ENCODE data around the gene PARD3.

DNA sequence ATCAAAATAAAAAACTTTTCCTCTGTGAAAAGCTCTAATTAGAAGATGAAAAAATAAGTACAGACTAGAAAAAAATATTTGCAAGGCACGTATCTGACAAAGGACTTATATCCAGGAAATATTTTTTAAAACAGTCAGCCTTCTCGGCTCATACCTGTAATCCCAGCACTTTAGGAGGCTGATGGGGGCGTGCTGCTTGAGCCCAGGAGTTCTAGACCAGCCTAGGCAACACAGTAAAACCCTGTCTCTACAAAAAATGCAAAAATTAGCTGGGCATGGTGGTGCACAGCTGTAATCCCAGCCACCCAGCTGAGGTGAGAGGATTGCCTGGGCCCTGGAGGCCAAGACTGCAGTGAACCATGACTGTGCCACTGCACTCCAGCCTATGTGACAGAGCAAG, 542.8 kb downstream of the PARD3 start:
- TF ChIP-seq SREBF2 (IDR thresholded peaks at IDR 0.05) (no peak), MYC (IDR thresholded peaks at IDR 0.05; ENCODE audit: borderline replicate concordance, low read length) (no peak), KDM1A (IDR thresholded peaks at IDR 0.05; ENCODE audit: low read depth) (no peak), SMC3 (IDR thresholded peaks at IDR 0.05) (no peak), CHD2 (IDR thresholded peaks at IDR 0.05; ENCODE audit: low read length, partially characterized antibody) (no peak), POLR2A (IDR thresholded peaks at IDR 0.05; ENCODE audit: low read length) (no peak), CEBPB (IDR thresholded peaks at IDR 0.05) (no peak), NR3C1 (IDR thresholded peaks at IDR 0.05) (no peak), CBX8 (IDR thresholded peaks at IDR 0.05) (no peak)
- TF ChIP-seq, protein P1, sequence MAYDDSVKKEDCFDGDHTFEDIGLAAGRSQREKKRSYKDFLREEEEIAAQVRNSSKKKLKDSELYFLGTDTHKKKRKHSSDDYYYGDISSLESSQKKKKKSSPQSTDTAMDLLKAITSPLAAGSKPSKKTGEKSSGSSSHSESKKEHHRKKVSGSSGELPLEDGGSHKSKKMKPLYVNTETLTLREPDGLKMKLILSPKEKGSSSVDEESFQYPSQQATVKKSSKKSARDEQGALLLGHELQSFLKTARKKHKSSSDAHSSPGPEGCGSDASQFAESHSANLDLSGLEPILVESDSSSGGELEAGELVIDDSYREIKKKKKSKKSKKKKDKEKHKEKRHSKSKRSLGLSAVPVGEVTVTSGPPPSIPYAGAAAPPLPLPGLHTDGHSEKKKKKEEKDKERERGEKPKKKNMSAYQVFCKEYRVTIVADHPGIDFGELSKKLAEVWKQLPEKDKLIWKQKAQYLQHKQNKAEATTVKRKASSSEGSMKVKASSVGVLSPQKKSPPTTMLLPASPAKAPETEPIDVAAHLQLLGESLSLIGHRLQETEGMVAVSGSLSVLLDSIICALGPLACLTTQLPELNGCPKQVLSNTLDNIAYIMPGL (CRISPR knock-in tag; IDR thresholded peaks at IDR 0.05; ENCODE audit: borderline replicate concordance) = no peak
- TF ChIP-seq, protein P2, sequence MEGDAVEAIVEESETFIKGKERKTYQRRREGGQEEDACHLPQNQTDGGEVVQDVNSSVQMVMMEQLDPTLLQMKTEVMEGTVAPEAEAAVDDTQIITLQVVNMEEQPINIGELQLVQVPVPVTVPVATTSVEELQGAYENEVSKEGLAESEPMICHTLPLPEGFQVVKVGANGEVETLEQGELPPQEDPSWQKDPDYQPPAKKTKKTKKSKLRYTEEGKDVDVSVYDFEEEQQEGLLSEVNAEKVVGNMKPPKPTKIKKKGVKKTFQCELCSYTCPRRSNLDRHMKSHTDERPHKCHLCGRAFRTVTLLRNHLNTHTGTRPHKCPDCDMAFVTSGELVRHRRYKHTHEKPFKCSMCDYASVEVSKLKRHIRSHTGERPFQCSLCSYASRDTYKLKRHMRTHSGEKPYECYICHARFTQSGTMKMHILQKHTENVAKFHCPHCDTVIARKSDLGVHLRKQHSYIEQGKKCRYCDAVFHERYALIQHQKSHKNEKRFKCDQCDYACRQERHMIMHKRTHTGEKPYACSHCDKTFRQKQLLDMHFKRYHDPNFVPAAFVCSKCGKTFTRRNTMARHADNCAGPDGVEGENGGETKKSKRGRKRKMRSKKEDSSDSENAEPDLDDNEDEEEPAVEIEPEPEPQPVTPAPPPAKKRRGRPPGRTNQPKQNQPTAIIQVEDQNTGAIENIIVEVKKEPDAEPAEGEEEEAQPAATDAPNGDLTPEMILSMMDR (IDR thresholded peaks at IDR 0.05) = no peak
- TF ChIP-seq, protein P3, sequence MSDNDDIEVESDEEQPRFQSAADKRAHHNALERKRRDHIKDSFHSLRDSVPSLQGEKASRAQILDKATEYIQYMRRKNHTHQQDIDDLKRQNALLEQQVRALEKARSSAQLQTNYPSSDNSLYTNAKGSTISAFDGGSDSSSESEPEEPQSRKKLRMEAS (IDR thresholded peaks at IDR 0.05) = no peak
- TF ChIP-seq, protein P4, sequence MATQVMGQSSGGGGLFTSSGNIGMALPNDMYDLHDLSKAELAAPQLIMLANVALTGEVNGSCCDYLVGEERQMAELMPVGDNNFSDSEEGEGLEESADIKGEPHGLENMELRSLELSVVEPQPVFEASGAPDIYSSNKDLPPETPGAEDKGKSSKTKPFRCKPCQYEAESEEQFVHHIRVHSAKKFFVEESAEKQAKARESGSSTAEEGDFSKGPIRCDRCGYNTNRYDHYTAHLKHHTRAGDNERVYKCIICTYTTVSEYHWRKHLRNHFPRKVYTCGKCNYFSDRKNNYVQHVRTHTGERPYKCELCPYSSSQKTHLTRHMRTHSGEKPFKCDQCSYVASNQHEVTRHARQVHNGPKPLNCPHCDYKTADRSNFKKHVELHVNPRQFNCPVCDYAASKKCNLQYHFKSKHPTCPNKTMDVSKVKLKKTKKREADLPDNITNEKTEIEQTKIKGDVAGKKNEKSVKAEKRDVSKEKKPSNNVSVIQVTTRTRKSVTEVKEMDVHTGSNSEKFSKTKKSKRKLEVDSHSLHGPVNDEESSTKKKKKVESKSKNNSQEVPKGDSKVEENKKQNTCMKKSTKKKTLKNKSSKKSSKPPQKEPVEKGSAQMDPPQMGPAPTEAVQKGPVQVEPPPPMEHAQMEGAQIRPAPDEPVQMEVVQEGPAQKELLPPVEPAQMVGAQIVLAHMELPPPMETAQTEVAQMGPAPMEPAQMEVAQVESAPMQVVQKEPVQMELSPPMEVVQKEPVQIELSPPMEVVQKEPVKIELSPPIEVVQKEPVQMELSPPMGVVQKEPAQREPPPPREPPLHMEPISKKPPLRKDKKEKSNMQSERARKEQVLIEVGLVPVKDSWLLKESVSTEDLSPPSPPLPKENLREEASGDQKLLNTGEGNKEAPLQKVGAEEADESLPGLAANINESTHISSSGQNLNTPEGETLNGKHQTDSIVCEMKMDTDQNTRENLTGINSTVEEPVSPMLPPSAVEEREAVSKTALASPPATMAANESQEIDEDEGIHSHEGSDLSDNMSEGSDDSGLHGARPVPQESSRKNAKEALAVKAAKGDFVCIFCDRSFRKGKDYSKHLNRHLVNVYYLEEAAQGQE (IDR thresholded peaks at IDR 0.05) = no peak

Data from A549 (cell line).